GM06990 (cell line): ENCODE data around the gene UNC45B.
"Not testable (repeated sequence)": the region's sequence is repeated elsewhere in the genome, so short reads cannot be mapped to it uniquely, and the experiment has no call there.

ENCODE experiments used
- DNase-seq: peaks from one replicate; pipeline ENCODE4 v3.0.0-alpha.2; 2011; ENCODE audit not compliant: insufficient read length; ENCODE audit errors: extremely low read depth
- H3K27me3 ChIP-seq: replicated peaks from 2 replicates; pipeline ENCODE4 v1.6.0; 2011; ENCODE audit warnings: low read length; ENCODE audit not compliant: control insufficient read depth, insufficient read depth
- H3K36me3 ChIP-seq: 2 replicates; pipeline ENCODE4 v1.5.1; 2011; ENCODE audit warnings: low read length; ENCODE audit not compliant: control insufficient read depth, insufficient read depth
- H3K4me3 ChIP-seq: replicated peaks from 2 replicates; pipeline ENCODE4 v1.5.1; 2011; ENCODE audit warnings: low read depth, mild to moderate bottlenecking, control low read depth, low read length
- TF ChIP-seq, protein P1 (sequence below): IDR thresholded peaks from 2 replicates; pipeline ENCODE4 v1.5.1; 2011; ENCODE audit warnings: low read length, control low read depth, mild to moderate bottlenecking, inconsistent platforms; ENCODE audit not compliant: insufficient read depth, poor library complexity, severe bottlenecking

UNC45B gene

DNA sequence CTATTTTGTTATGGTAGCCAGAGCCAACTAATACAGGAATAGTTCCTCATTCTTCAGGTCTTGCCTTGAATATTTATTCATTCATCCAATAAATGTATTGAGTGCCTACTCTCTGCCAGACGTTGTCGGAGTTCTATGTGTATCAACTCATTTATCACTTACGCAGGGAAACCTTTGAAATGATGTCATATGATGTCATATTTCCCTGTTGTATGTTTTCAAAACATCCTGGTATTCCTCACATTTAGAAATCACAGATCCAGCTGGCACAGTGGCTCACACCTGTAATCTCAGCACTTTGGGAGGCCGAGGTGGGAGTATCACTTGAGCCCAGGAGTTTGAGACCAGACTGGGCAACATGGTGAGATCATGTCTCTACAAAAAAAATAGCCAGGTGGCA lies 2.8 kb upstream of the UNC45B start:
- Histone ChIP-seq H3K4me3 (no peak overlapping the region), H3K27me3 (no peaks in the 10 kb centered on the region; the same call in 1 of the 2 replicates), H3K36me3 (0 out of 2 replicates have a peak, but pooled peaks cover 1% of the 10 kb centered on the region)
- TF ChIP-seq, protein P1, sequence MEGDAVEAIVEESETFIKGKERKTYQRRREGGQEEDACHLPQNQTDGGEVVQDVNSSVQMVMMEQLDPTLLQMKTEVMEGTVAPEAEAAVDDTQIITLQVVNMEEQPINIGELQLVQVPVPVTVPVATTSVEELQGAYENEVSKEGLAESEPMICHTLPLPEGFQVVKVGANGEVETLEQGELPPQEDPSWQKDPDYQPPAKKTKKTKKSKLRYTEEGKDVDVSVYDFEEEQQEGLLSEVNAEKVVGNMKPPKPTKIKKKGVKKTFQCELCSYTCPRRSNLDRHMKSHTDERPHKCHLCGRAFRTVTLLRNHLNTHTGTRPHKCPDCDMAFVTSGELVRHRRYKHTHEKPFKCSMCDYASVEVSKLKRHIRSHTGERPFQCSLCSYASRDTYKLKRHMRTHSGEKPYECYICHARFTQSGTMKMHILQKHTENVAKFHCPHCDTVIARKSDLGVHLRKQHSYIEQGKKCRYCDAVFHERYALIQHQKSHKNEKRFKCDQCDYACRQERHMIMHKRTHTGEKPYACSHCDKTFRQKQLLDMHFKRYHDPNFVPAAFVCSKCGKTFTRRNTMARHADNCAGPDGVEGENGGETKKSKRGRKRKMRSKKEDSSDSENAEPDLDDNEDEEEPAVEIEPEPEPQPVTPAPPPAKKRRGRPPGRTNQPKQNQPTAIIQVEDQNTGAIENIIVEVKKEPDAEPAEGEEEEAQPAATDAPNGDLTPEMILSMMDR: no peak
- DNase-seq: no peak

DNA sequence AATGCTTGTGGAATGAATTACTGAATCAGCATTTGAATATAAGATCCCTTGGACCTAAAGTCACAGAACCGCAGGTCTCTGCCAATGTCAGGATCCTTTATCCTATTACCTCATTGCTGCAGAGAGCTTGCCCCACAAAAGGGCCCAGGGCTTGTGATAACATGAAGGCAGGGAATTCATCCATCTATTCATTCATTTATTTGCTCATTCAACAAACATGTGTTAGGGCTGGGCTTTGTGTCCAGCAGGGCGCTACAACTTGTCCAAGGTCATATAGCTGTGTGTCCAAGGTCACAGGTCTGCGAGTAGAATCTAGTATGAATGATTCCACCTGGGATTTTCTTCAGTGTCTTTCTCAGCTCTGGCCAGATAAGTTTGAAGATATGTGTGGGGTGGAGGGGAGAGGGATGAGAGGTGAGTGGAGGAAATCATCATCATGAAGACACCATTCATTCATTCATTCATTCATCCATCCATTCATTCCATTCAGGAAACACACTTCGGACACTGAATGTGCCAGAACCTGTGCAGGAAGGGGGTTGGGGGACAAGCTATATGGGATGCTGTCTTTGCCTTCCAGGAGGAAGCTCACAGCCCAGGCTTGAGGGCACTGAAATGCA lies 1.3 kb upstream of the UNC45B start:
- Histone ChIP-seq H3K27me3 (no peaks in the 10 kb centered on the region; the same call in 1 of the 2 replicates), H3K36me3 (no peaks in the 10 kb centered on the region), H3K4me3 (no peak overlapping the region)
- TF ChIP-seq, protein P1: no peak
- DNase-seq: no peak

DNA sequence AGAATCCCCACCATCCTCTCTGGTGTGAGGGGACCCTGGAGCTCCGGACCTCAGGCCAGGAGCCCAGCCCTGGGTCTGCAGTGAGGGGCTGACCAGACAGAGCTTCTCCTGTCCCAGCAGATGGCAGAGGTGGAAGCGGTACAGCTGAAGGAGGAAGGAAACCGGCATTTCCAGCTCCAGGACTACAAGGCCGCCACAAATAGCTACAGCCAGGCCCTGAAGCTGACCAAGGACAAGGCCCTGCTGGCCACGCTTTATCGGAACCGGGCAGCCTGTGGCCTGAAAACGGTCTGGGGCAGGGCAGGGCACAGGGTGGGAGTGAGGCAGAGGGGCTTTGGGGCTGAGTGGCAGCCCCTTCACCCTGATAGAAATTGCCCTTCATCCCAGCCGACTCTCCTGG lies 527 bp downstream of the UNC45B start:
- TF ChIP-seq, protein P1: no peak
- DNase-seq: no peak
- no peak overlapping the region for H3K4me3 ChIP-seq
- H3K27me3 ChIP-seq: no peaks in the 10 kb centered on the region; the same call in 1 of the 2 replicates
- no peaks in the 10 kb centered on the region for H3K36me3 ChIP-seq

DNA sequence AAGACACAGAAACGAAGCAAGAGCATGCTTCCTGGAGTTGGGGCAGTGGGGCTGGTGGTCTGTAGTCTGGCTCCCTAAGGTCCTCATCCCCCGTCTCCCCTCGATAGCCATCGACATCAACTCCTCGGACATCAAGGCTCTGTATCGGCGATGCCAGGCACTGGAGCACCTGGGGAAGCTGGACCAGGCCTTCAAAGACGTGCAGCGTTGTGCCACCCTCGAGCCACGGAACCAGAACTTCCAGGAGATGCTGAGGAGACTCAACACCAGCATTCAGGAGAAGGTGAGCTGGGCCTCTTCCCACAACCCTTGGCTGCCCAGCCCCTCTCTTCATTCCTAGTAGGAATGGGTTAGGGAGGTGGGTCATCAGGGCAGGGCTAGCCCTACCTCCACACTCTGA lies 2.3 kb downstream of the UNC45B start:
- no peak overlapping the region for H3K4me3 ChIP-seq
- TF ChIP-seq, protein P1: no peak
- no peak for DNase-seq

DNA sequence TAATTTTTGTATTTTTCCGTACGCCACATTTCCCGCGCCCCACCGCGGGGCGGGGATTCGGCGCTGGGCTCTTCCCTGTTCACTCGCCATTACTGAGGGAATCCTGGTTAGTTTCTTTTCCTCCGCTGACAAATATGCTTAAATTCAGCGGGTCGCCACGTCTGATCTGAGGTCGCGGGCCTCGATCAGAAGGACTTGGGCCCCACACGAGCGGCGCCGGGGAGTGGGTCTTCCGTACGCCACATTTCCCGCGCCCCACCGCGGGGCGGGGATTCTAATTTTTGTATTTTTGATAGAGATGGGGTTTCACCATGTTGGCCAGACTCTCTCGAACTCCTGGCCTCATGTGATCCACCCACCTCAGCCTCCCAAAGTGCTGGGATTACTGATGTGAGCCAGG lies 3.5 kb downstream of the UNC45B start:
- not testable (repeated sequence) for H3K36me3 ChIP-seq, H3K27me3 ChIP-seq, H3K4me3 ChIP-seq, DNase-seq

More for the DNA sequence above, 2.3 kb downstream of the UNC45B start:
- Histone ChIP-seq H3K27me3 (no peaks in the 10 kb centered on the region; the same call in 1 of the 2 replicates), H3K36me3 (no peaks in the 10 kb centered on the region)

DNA sequence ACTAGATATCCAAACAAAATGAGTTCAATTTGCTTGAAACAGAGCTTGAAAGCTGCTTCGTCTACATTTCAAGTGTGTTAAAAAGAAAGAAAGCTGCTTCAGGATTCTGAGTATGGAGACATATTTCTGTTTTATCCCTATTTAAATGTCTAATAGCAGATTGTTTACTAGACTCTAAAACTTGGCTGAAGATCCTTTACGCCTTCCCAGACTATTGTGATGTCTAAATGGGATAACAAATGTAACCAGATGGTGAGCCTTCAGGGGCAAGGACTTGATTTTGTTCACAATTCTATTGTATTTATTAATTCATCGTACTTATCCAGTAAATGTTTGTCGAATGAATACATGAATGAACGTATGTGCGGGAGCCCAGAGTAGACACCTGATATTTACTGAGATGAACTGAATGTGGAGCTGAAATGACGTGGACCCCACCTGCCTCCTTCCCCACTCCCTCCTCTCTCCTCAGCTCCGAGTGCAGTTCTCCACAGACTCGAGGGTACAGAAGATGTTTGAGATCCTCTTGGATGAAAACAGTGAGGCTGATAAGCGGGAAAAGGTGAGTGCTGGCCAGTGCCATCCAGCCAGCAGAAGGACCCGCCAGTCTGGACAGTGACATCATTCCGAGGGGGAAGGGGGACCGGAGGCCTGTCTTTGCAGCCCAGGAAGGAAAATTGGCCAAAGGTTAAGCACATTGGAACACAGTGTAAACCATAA lies 5.0 kb downstream of the UNC45B start:
- no peaks in the 10 kb centered on the region; the same call in 1 of the 2 replicates for H3K27me3 ChIP-seq
- H3K4me3 ChIP-seq: no peak overlapping the region
- H3K36me3 ChIP-seq: no peaks in the 10 kb centered on the region
- TF ChIP-seq, protein P1: no peak
- no peak for DNase-seq
